NB4 (cell line): ENCODE results near the gene LRBA.

Experiments
- CTCF ChIP-seq: IDR thresholded peaks from one replicate; pipeline ENCODE4 v1.5.1; 2012; ENCODE audit warnings: low read depth, low read length
- MAX ChIP-seq: IDR thresholded peaks from 2 replicates; pipeline ENCODE4 v1.6.1; 2011; ENCODE audit warnings: low read depth, low read length
- POLR2A ChIP-seq: IDR thresholded peaks from 2 replicates; pipeline ENCODE4 v1.6.1; 2011; ENCODE audit warnings: mild to moderate bottlenecking; ENCODE audit not compliant: insufficient read length; ENCODE audit errors: extremely low read depth

- no peak for TF ChIP-seq CTCF
- no peak for TF ChIP-seq POLR2A
- no peak for TF ChIP-seq MAX
Observed at GRCh38 chr4:150717952-150718351, 297.1 kb downstream of the LRBA start.
